Activated naive CD4-positive, alpha-beta T cell treated with anti-CD3 and anti-CD28 coated beads, Interleukin-2, amount 50 U/mL, for 16 hours (primary cell): ENCODE measurements around the gene TSKS.

Experiments
- DNase-seq: peaks from one replicate; pipeline ENCODE4 v3.0.0-alpha.2; 2020

TSKS gene

DNA sequence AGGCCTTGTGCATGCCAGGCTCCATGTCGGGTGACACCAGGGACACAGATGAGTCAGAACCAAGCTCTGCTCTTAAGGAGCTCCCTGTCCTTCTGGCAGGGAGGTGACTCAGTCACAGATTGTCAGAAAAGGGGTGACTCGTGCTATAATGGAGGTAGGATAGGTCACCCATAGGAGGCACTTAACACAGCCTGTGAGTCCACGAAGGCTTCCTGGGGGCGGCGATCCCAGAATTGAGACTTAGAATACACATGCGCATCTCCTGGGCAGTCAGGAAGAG, 30.4 kb upstream of the TSKS start:
- no peak for DNase-seq

- DNase-seq, result no peak
These were observed 29.9 kb upstream of the TSKS start for GRCh38 chr19:49792829-49793560.

GRCh38 chr19:49791776-49792445, 28.8 kb upstream of the TSKS start:
- no peak for DNase-seq

GRCh38 chr19:49790866-49791265, 27.8 kb upstream of the TSKS start:
- DNase-seq, result no peak

DNA sequence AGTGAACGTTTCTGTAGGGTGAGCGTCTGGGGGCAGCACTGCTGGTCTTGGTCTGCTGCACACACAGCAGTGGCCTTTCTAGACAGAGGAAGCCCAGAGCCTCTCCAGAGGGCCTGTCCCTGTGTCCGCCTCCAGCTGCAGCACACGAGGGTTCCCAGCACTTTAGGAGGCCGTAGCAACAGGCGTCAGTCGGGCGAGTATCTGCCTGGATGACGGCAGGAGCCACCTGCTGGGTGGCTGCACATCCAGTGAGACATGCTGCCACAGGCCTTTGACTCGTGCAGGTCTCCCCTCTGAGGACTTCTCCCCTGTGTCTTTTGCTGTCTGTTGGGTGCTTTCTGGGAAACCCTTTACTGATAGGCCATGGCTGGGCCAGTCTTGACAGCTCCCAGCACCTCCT, 25.8 kb upstream of the TSKS start:
- no peak for DNase-seq

DNA sequence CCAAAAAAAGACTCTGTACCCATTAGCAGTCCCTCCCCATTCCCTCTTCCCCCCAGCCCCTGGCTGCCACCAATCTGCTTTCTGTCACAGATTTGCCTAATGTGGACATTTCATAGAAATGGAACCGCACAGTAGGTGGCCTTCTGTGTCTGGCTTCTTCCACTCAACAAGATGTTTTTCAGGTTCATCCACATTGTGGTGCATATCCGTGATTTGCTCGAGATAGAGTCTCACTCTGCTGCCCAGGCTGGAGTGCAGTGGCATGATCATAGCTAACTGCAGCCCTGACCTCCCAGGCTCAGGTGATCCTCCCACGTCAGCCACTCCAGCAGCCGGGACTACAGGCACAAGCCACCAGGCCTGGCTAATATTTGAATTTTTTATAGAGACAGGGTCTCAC, 24.6 kb upstream of the TSKS start:
- DNase-seq, result no peak

DNA sequence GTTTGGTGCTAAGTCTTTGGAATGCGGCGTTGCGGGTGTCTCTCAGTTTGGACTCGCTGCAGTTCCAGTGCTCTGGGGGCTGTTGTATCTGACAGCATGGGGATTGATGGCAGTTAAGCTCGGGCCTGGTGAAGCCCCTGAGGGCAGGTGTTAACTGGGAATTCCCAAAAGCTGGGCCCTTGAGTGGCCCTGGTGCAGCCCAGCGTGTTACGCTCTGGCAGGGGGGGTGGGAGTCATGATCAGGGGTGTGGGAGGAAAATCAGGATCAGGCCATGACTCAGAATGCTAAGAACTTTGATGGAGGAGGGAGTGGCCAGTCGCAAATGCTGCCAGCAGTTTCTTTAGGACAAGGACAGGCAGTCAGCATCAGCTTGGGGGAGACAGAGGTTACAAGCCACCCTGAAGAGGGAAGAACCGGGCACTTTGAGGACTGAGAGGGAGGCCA, 23.3 kb upstream of the TSKS start:
- no peak for DNase-seq

DNA sequence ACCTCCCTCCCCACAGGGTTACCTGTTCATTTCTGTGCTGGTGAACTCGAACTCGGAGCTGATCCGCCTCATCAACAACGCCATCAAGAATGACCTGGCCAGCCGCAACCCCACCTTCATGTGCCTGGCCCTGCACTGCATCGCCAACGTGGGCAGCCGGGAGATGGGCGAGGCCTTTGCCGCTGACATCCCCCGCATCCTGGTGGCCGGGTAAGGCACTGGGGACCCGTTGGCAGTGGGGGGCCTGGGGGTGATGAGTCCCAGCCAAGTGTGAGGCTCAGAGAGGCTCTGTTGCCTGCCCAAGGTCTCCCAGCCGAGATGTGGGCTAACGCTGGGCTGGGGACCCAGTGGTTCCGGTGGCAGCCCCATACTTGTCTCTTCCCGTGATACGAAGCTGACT, 19.4 kb upstream of the TSKS start:
- no peak for DNase-seq

- no peak for DNase-seq
These were observed 18.3 kb upstream of the TSKS start for GRCh38 chr19:49781394-49781793.

- no peak for DNase-seq
These were observed 17.8 kb upstream of the TSKS start for GRCh38 chr19:49780861-49781260.

DNA sequence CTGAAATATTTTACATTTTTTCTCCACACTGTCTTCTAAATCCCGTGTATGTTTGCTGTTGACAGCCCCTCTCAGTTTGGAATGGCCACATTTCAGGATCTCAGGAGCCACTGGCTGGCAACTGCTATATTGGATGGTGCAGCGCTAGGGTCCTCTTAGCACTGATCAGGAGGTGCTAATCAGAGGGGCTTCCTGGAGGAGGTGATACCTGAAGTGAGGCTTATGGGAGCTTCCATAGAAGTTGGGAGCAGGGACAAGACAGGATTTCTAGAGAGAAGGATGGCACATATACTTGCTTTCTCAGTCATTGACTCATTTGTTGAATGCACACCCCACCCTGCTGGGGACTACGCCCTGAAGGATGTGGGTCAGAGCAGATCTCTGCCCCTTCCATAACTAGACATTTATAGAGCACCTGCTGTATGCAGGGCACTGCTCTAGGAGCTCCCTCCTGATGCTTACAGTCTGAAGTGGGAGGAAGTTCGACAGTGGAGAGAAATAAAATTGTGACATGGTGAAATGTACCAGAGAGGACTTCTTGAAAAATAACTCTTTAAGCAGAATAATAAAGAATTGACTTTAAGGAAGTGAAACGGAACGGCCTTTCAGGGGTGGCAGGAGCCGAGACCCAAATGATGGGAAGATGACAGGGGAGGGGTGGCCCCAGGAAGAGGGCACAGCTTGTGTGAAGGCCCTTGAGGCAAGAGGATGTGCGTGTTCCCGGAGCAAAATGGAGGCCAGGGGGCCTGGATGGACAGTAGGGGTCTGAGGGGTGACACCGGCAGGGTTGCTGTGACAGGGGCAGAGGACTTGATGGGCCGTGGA, 16.8 kb upstream of the TSKS start:
- DNase-seq, result no peak

DNA sequence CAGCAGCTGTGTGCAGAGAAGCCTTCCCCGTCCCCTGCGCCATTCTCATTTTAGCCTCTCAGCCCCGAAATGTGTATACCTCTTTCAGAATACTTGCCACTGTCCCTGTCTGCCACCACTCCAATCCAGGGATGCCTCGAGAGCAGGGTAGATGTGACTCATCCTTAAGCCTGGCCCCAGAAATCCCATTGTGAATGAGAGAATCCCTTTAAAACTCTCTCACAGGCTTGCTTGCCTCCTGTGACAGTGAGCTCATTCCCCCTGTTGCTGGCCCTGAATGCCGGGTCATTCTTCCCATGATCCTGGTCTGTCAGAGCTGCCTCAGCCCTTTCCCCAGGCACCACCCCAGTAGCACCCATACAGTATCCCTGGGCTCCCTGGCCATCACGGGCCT, 13.3 kb upstream of the TSKS start:
- no peak for DNase-seq

DNA sequence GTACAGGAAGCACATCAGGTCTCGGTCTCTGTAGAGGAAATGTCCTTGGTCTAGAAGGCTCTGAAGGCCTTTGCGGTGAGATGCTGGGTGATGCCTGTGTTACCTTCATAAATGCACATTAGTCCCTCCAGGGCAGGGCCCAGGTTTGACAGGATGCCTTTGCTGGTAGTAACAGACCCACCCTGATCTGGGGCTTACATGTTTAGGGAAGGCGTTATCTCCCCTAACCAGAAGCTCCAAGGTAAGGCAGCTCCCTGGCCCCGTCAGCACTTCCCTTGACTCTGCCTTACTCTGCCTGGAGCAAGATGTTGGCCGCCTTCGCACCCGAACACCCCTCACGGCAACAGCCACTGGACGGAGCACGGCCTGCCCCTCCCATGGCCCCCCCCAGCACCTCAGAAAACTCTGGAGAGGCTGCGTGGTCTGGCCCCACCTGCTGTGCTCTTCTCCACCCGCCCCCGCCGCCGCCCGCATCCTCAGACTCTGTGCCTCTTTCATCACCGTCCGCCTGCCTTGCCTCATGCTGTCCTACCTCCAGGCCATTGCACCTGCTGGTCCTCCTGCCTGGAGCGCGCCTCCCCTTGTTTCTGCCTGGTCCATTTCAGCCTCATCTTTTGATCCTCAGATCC, 12.8 kb upstream of the TSKS start:
- no peak for DNase-seq

- no peak for DNase-seq
These were observed 11.9 kb upstream of the TSKS start for GRCh38 chr19:49774969-49775368.

DNA sequence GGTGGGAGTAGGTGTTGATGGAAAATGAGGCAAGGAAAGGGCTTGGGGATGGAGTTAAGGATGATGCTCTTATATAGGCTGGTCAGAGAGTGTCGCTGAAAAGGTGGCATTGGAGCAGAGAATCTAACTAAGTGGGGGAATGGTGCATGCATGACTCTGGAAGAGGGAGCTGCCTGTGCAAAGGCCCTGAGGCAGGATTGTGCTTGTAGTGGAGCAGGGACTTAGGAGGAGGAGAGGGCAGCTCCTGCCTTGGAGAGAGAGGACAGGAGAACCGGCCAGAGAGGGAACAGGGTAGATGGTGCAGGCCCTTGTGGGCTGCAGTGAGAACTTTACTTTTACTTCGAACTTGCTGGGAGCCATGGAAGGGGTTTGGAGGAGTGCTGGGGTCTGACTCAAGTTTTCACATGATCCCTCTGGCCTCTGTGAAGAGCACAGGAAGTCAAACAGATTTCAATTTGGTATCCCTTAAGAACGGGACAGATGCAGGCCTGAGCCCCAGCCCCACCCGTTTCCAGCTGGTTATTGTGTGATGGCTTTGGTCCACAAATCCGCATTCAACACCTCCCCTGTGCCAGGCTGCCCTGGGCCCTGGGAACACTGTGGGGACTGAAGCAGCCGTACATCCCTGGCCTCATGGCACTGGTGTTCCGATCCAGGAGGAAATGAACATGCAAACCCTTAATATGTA, 10.7 kb upstream of the TSKS start:
- DNase-seq, result no peak

- no peak for DNase-seq
These were observed 9.8 kb upstream of the TSKS start for GRCh38 chr19:49772850-49773432.

DNA sequence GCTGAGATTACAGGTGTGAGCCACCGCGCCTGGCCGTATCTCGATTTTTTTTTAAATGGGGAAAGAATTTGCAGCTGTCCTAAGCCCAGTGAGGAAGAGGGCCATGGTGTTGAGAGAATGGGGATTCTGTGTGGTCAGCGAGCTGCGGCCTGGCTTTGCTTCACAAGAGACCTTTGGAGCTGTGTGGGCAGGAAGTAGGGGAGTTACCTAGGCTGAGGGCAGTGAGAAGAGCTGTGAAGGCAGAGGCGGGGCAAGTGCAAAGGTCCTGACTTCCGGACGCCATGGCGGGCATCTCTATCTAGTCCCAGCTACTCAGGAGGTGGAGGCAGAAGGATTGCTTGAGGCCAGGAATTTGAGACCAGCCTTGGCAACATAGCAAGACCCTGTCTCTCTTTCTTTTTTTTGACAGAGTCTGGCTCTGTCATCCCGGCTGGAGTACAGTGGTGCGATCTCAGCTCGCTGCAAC, 8.6 kb upstream of the TSKS start:
- no peak for DNase-seq

- DNase-seq, result no peak
These were observed 7.4 kb upstream of the TSKS start for GRCh38 chr19:49770529-49770928.

DNA sequence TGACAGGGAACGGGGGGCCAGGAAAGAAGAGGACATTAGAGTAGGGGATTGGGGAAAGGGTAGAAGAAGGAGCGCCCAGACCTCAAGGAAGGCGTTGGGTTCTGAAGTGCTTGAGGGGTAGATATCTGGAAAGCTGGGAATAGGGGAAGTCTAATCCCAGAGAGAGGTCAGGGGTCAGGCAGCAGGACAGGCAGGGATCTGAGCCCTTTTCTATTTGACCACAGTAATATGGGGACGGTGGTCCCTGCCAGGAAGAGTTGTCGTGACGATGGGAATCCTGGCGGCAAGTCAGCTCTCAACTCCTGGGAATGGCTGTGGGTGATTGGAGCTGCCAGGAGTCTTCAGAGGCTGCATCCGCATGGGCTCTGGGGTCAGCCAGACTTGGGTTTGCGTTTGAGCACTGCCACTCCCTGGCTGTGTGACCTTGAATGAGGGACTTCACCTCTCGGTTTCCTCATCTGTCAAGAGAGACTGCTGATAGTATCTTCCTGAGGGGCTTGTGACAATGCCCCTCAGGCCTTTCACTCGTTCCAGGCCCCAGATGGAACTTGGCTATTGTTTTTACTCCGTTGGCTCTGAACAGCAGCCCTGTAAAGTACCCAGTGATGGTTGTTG, 5.0 kb upstream of the TSKS start:
- DNase-seq, result no peak

DNA sequence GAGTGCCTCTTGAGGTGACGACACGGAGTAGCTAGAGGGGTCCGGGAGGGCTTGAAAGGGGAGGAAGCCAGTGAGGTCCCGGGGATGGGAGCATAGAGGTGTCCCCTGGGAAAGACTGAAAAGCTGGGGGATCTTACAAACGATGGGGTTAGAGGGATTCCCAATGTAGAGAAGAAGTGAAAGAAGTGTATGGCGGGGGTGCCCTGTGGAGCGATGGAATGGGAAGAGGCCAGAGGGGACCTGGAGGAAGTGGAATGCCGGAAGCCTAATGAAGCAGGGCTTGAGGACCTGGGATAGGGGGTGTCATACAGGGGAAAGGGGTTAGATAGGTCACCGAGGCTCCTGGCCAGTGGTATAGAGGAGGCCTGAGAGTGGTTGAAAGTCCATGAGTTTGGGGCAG, 4.3 kb upstream of the TSKS start:
- no peak for DNase-seq

DNA sequence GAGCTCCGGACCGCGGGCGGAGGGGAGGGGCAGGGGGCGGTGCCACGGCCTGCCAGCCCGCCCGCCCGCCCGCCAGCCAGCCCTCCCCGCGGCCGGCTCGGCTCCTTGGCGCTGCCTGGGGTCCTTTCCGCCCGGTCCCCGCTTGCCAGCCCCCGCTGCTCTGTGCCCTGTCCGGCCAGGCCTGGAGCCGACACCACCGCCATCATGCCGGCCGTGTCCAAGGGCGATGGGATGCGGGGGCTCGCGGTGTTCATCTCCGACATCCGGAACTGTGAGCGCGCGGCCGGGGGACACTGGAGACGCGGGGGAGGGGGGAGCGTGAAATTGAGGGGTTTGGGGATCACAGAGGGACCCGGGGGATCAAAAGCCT, 3.8 kb upstream of the TSKS start, which contains the start of gene AP2A1:
AP2A1 (plus strand) TSS at position 72 of the 370 bp plus-strand sequence; CDS start at position 205, 133 bp downstream.
- DNase-seq, result no peak
